ENCODE measurements around the gene ARPIN. TPM values are rescaled to one million over a fixed set of nuclear protein-coding genes. Genes with fewer than 3 reads are reported as not detected.

ARPIN gene
- total RNA-seq, 2 experiments from 2014 or later = not detected

DNA sequence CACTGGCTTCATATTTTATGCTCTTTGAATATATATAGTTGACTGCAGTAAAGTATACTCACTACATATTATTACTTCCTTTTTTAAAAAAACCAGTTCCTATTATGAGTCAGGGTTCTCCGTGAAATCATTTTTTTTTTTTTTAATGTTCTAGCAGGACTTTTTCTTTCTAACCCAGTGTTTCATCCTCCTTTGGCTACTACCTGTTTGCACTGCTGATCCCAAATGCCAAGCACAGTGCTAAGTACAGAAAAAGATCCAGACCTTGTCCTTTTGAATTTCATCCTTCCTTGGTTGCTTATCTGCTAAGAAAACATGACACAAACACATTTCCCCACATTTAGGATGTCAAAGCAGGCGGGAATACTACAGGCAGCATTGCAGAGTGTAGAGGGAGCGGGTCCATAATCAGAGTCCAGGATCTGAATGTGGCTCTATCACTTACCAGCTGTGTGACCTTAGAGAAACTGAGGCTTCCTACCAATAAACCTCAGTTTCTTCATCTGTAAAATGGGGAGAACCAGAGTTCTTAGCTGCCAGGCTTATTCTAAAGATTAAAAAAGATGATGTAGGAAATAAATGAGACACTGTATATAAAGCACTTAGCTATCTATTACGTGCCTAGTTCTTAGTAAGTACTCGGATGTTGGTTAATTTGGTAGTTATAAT is 60.9 kb downstream of the ARPIN start:
- BruUV-seq (replicated peaks) = no TSS peak
- H2AFZ ChIP-seq (ENCODE audit: low read length) = no peak overlapping the region
- H3K27ac ChIP-seq (ENCODE audit: low read depth, low read length, poor library complexity, severe bottlenecking) = no peak overlapping the region
- TF ChIP-seq, protein P1, sequence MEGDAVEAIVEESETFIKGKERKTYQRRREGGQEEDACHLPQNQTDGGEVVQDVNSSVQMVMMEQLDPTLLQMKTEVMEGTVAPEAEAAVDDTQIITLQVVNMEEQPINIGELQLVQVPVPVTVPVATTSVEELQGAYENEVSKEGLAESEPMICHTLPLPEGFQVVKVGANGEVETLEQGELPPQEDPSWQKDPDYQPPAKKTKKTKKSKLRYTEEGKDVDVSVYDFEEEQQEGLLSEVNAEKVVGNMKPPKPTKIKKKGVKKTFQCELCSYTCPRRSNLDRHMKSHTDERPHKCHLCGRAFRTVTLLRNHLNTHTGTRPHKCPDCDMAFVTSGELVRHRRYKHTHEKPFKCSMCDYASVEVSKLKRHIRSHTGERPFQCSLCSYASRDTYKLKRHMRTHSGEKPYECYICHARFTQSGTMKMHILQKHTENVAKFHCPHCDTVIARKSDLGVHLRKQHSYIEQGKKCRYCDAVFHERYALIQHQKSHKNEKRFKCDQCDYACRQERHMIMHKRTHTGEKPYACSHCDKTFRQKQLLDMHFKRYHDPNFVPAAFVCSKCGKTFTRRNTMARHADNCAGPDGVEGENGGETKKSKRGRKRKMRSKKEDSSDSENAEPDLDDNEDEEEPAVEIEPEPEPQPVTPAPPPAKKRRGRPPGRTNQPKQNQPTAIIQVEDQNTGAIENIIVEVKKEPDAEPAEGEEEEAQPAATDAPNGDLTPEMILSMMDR (conservative IDR thresholded peaks at IDR 0.05; ENCODE audit: low read length) = no peak
- TF ChIP-seq EZH2phosphoT487 (IDR thresholded peaks at IDR 0.05; ENCODE audit: borderline replicate concordance, low read depth, low read length) = no peak
- DNase-seq (ENCODE audit: low spot score) = no peak
- intact Hi-C loops (cut with micrococcal nuclease; ENCODE audit: unreplicated experiment) = no loop called here
- ChIA-PET CTCF (ENCODE audit: unreplicated experiment) (no interaction called here), POLR2A (interaction anchor here (1.2 kb wide), 1 partner anchor 59 kb away, joined by 3 read pairs; no protein-coding TSS in a partner anchor)
- H3K4me1 ChIP-seq (ENCODE audit: insufficient read depth, low read length, poor library complexity, severe bottlenecking) = no peaks in the 10 kb centered on the region
- no peaks in the 10 kb centered on the region for H4K20me1 ChIP-seq (ENCODE audit: insufficient read depth, low read length)
- H3K9me2 ChIP-seq (ENCODE audit: insufficient read depth, low read length) = no peaks in the 10 kb centered on the region
- no peaks in the 10 kb centered on the region for H3K79me2 ChIP-seq (ENCODE audit: insufficient read depth, low read depth, low read length)
- H3K4me3 ChIP-seq (ENCODE audit: low read depth, low read length, poor library complexity, severe bottlenecking) = no peak overlapping the region
- no peaks in the 10 kb centered on the region for H3K9me3 ChIP-seq (ENCODE audit: low read length)
- H3K36me3 ChIP-seq (ENCODE audit: insufficient read depth, low read length) = peaks cover 35% of the 10 kb centered on the region
- H3K4me2 ChIP-seq (ENCODE audit: low read length) = no peak overlapping the region

DNA sequence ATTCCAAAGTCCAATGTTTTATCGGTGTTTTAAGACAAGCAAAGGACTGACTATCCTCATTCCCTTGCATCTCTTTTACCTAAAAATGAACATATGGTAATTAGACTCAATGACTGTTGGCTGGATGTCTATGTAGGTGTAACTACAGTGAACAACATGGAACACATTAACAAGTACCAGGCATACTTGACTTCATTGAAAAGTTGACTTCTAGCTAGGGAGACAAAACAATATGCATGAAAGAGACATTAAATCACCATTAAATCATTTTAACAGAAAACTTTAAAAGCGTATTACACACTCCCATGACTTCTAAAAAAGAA is 63.8 kb downstream of the ARPIN start:
- no TSS peak for BruUV-seq (replicated peaks)
- Histone ChIP-seq H3K36me3 (ENCODE audit: insufficient read depth, low read length) (peaks cover 30% of the 10 kb centered on the region), H2AFZ (ENCODE audit: low read length) (no peak overlapping the region), H4K20me1 (ENCODE audit: insufficient read depth, low read length) (no peaks in the 10 kb centered on the region), H3K9me2 (ENCODE audit: insufficient read depth, low read length) (no peaks in the 10 kb centered on the region), H3K4me2 (ENCODE audit: low read length) (no peak overlapping the region), H3K27ac (ENCODE audit: low read depth, low read length, poor library complexity, severe bottlenecking) (no peak overlapping the region), H3K4me3 (ENCODE audit: low read depth, low read length, poor library complexity, severe bottlenecking) (no peak overlapping the region), H3K9me3 (ENCODE audit: low read length) (no peaks in the 10 kb centered on the region), H3K79me2 (ENCODE audit: insufficient read depth, low read depth, low read length) (no peaks in the 10 kb centered on the region), H3K4me1 (ENCODE audit: insufficient read depth, low read length, poor library complexity, severe bottlenecking) (no peaks in the 10 kb centered on the region)
- no peak for DNase-seq (ENCODE audit: low spot score)
- CTCF ChIA-PET (ENCODE audit: unreplicated experiment) = no interaction called here
- POLR2A ChIA-PET = interaction anchor here (0.5 kb wide), 1 partner anchor 1309 kb away, joined by 5 read pairs; no protein-coding TSS in a partner anchor
- intact Hi-C loops (cut with micrococcal nuclease; ENCODE audit: unreplicated experiment) = no loop called here
- TF ChIP-seq EZH2phosphoT487 (IDR thresholded peaks at IDR 0.05; ENCODE audit: borderline replicate concordance, low read depth, low read length) = no peak
- TF ChIP-seq, protein P1 (conservative IDR thresholded peaks at IDR 0.05; ENCODE audit: low read length) = no peak

DNA sequence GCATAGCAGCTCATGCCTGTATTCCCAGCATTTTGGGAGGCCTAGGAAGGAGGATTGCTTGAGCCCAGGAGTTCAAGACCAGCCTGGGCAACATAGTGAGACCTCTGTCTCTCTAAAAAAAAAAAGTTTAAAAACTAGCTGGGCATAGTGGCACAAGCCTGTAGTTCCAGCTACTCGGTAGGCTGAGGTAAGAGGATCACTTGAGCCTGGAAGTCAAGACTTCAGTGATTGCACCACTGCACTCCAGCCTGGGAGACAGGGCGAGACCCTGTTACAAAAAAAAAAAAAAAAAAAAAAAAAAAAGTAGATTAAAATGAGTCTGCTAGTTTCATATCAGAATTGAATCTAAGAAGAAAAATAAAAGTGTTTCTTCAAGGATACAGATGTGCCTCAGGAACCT is 65.7 kb downstream of the ARPIN start:
- DNase-seq (ENCODE audit: low spot score) = no peak
- Histone ChIP-seq H3K27ac (ENCODE audit: low read depth, low read length, poor library complexity, severe bottlenecking) (no peak overlapping the region), H3K36me3 (ENCODE audit: insufficient read depth, low read length) (peaks cover 21% of the 10 kb centered on the region), H3K9me2 (ENCODE audit: insufficient read depth, low read length) (no peaks in the 10 kb centered on the region), H2AFZ (ENCODE audit: low read length) (no peak overlapping the region), H3K4me1 (ENCODE audit: insufficient read depth, low read length, poor library complexity, severe bottlenecking) (no peaks in the 10 kb centered on the region), H4K20me1 (ENCODE audit: insufficient read depth, low read length) (no peaks in the 10 kb centered on the region), H3K9me3 (ENCODE audit: low read length) (no peaks in the 10 kb centered on the region), H3K79me2 (ENCODE audit: insufficient read depth, low read depth, low read length) (no peaks in the 10 kb centered on the region), H3K4me2 (ENCODE audit: low read length) (no peak overlapping the region), H3K4me3 (ENCODE audit: low read depth, low read length, poor library complexity, severe bottlenecking) (no peak overlapping the region)
- ChIA-PET POLR2A (interaction anchor here (0.7 to 0.8 kb wide), 3 partner anchors 25 to 271 kb away, joined by 3 to 6 read pairs (median 4); no protein-coding TSS in a partner anchor), CTCF (ENCODE audit: unreplicated experiment) (no interaction called here)
- TF ChIP-seq, protein P1 (conservative IDR thresholded peaks at IDR 0.05; ENCODE audit: low read length) = no peak
- no peak for TF ChIP-seq EZH2phosphoT487 (IDR thresholded peaks at IDR 0.05; ENCODE audit: borderline replicate concordance, low read depth, low read length)
- intact Hi-C loops (cut with micrococcal nuclease; ENCODE audit: unreplicated experiment) = no loop called here
- no TSS peak for BruUV-seq (replicated peaks)

All from OCI-LY7 (cell line).